ENCODE measurements around the gene SRMS. TPM values are rescaled to one million over a fixed set of nuclear protein-coding genes. Genes with fewer than 3 reads are reported as not detected.

The SRMS gene
- total and polyA plus RNA-seq, 2 donors (not counting 3 experiments of a cell fraction or from before 2014, with no cell fraction given) = not detected

DNA sequence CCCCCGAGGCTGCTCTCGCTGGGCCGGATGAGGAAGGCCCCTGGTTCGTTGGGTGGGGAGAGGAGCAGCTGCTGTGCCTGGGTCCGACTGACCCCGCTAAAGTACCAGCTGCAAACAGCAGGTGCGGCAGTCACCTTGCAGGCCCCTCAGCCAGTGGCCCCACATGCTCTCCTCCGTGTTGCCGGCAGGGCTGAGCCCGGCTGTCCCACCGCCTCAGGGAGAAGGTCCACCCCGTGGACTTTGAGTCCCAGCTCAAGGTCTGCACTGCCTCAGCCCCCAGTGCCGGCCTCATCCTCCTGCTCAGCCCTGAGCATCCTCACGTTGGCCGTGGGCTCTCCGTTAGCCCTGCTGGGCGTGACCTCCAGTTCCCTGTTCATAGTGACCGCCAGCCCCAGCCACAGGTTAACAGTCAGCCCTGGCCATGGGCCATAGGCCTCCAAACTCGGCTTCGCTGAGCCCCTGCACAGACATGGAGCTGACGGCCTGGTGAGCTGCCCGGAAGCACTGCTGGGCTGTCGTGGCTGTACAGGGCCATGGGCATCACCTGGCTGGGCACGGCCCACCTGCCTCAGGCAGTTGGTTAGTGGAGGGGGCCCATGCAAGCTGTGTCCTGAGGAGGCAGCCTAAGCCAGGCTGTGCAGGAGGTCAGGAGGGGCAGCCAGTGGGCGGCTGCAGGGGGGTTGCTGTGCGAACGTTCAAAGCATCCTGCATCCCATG, 3.1 kb downstream of the SRMS start:
- Histone ChIP-seq H3K9ac (replicated peaks; ENCODE audit: extremely low read depth, insufficient read depth, low read length) (no peak overlapping the region), H3K4me1 (ENCODE audit: control insufficient read depth, extremely low read depth, insufficient read depth, low read length) (no peaks in the 10 kb centered on the region), H3K4me2 (ENCODE audit: insufficient read depth, low read length) (no peak overlapping the region), H3K9me1 (replicated peaks; ENCODE audit: control insufficient read depth, extremely low read depth, insufficient read depth, low read length) (no peaks in the 10 kb centered on the region), H3K9me3 (replicated peaks; ENCODE audit: control insufficient read depth, insufficient read depth, low read length) (no peaks in the 10 kb centered on the region), H3K27ac (ENCODE audit: insufficient read depth, low read depth, low read length) (no peak overlapping the region), H3K79me2 (ENCODE audit: control insufficient read depth, insufficient read depth, low read length) (no peaks in the 10 kb centered on the region), H3K36me3 (ENCODE audit: control insufficient read depth in 2 of 2, extremely low read depth in 1 of 2, insufficient read depth in 2 of 2, low read length in 2 of 2) (no peaks in the 10 kb centered on the region), H4K20me1 (replicated peaks; ENCODE audit: control insufficient read depth, extremely low read depth, insufficient read depth, low read length) (no peaks in the 10 kb centered on the region), H2AFZ (ENCODE audit: low read depth, low read length) (no peak overlapping the region), H3K27me3 (ENCODE audit: control insufficient read depth in 2 of 2, insufficient read depth in 2 of 2, low read length in 2 of 2) (no peaks in the 10 kb centered on the region), H3K4me3 (replicated peaks in 1 of 3; ENCODE audit: insufficient read depth in 1 of 3, low read depth in 1 of 3, low read length in 3 of 3) (no peak overlapping the region)
- ChIA-PET POLR2A (no interaction called here), CTCF (interaction anchor here (1.0 to 1.5 kb wide), 3 partner anchors 23 to 430 kb away, joined by 3 to 6 read pairs (median 4); no protein-coding TSS in a partner anchor)
- intact Hi-C loops (cut with micrococcal nuclease) (no loop called here), dilution Hi-C loops (cut with MboI; ENCODE audit: extremely low pct_ligation_motif_present, low sequenced_read_pairs) (no loop called here)
- no TSS peak for BruUV-seq (replicated peaks)
- TF ChIP-seq, protein P1, sequence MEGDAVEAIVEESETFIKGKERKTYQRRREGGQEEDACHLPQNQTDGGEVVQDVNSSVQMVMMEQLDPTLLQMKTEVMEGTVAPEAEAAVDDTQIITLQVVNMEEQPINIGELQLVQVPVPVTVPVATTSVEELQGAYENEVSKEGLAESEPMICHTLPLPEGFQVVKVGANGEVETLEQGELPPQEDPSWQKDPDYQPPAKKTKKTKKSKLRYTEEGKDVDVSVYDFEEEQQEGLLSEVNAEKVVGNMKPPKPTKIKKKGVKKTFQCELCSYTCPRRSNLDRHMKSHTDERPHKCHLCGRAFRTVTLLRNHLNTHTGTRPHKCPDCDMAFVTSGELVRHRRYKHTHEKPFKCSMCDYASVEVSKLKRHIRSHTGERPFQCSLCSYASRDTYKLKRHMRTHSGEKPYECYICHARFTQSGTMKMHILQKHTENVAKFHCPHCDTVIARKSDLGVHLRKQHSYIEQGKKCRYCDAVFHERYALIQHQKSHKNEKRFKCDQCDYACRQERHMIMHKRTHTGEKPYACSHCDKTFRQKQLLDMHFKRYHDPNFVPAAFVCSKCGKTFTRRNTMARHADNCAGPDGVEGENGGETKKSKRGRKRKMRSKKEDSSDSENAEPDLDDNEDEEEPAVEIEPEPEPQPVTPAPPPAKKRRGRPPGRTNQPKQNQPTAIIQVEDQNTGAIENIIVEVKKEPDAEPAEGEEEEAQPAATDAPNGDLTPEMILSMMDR (IDR thresholded peaks at IDR 0.05; ENCODE audit: extremely low read depth in 1 of 2, insufficient read depth in 1 of 2, low read depth in 1 of 2, low read length in 2 of 2) = no peak
- TF ChIP-seq POLR2A (IDR thresholded peaks at IDR 0.05; ENCODE audit: low read depth, low read length) (no peak), POLR2AphosphoS5 (IDR thresholded peaks at IDR 0.05; ENCODE audit: insufficient read depth, low read depth, low read length) (no peak), JUN (IDR thresholded peaks at IDR 0.05; ENCODE audit: borderline replicate concordance, insufficient read depth, insufficient read length, low read depth) (no peak), GATA2 (IDR thresholded peaks at IDR 0.05; ENCODE audit: insufficient read depth, insufficient read length, low read depth, low read length) (no peak), EZH2 (IDR thresholded peaks at IDR 0.05; ENCODE audit: borderline replicate concordance, low read depth, low read length, severe bottlenecking) (no peak), MYC (IDR thresholded peaks at IDR 0.05; ENCODE audit: low read depth, low read length) (no peak), FOS (IDR thresholded peaks at IDR 0.05; ENCODE audit: borderline replicate concordance, insufficient read depth, low read length) (no peak)
- TF ChIP-seq, protein P2, sequence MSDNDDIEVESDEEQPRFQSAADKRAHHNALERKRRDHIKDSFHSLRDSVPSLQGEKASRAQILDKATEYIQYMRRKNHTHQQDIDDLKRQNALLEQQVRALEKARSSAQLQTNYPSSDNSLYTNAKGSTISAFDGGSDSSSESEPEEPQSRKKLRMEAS (IDR thresholded peaks at IDR 0.05; ENCODE audit: insufficient read depth, insufficient read length) = no peak
- FAIRE-seq (no peak), DNase-seq (ENCODE audit: low read depth, low spot score) (no peak)

Measured in endothelial cell of umbilical vein (primary cell).